GM15510 (cell line): Measurements from ENCODE around the gene SAT2.

Experiments used
- POLR2A ChIP-seq: IDR thresholded peaks from 3 replicates; pipeline ENCODE4 v1.6.1; 2011; ENCODE audit warnings: borderline replicate concordance; ENCODE audit not compliant: insufficient read length; ENCODE audit errors: extremely low read depth

Gene SAT2

GRCh38 chr17:7589204-7589868 is 38.3 kb downstream of the SAT2 start:
- no peak for TF ChIP-seq POLR2A

- TF ChIP-seq POLR2A: no peak
Measured at GRCh38 chr17:7588553-7589203, 38.9 kb downstream of the SAT2 start.

- TF ChIP-seq POLR2A: no peak
Measured at GRCh38 chr17:7587420-7588151, 40.0 kb downstream of the SAT2 start.

- TF ChIP-seq POLR2A: no peak
Measured at GRCh38 chr17:7586673-7587419, 40.8 kb downstream of the SAT2 start.

DNA sequence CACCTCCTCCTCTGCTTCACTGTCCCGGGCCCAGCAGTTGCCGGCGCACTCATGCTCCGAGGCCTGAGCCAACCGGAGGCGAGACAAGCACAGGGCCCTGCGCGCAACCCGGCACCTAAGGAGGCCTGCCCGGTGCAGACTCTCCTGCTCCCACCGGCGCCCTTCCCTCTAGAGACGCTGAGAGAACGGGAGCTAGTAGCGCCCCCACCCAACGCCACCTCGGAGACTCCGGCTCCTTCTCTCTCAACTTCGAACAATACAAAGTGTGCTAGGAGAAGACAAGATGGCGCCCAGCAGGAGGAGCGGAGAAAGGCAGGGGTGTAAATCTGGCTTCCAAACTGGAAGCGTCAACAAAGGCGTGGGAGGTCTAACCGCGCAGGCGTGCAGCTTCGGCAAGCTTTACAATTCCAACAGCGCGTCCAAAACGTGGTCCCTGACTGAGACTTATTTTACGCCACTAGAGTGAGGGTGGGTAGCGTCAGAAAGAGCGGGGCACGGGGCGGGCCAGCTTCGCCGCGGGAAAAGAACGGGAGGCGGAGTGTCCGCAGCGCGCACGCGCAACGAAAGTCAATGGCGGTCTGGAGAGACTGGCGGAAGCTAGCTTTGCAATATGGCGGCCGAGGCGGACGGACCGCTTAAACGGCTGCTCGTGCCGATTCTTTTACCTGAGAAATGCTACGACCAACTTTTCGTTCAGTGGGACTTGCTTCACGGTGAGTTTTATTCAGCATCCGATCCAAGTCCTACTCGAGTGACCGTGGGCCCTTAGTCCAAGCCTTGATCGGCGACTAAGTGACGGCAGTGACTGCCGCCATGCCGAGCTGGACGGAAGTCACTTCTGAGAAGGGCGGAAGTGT is 44.1 kb downstream of the SAT2 start, which contains the start of gene MPDU1:
Gene MPDU1 (plus strand): TSS at position 600 of the 857 bp plus-strand sequence. CDS start 11 bp downstream, at position 611.
- TF ChIP-seq POLR2A: peak; percentile 85

GRCh38 chr17:7582396-7583252 is 45.0 kb downstream of the SAT2 start:
- no peak for TF ChIP-seq POLR2A

- no peak for TF ChIP-seq POLR2A
Measured at GRCh38 chr17:7580604-7581575, 46.7 kb downstream of the SAT2 start.

- TF ChIP-seq POLR2A: no peak
Measured at GRCh38 chr17:7579834-7580603, 47.6 kb downstream of the SAT2 start.

DNA sequence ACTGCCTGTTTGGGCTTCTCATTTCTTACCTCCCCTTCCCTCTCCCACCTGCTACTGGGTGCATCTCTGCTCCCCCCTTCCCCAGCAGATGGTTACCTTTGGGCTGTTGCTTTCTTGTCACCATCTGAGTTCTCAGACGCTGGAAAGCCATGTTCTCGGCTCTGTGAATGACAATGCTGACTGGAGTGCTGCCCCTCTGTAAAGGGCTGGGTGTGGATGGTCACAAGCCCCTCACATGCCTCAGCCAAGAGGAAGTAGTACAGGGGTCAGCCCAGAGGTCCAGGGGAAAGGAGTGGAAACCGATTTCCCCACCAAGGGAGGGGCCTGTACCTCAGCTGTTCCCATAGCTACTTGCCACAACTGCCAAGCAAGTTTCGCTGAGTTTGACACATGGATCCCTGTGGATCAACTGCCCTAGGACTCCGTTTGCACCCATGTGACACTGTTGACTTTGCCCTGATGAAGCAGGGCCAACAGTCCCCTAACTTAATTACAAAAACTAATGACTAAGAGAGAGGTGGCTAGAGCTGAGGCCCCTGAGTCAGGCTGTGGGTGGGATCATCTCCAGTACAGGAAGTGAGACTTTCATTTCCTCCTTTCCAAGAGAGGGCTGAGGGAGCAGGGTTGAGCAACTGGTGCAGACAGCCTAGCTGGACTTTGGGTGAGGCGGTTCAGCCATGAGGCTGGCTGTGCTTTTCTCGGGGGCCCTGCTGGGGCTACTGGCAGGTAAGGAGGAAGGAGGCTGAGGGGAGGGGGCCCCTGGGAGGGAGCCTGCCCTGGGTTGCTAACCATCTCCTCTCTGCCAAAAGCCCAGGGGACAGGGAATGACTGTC is 48.4 kb downstream of the SAT2 start, which contains the start of gene CD68:
Gene CD68 (plus strand): TSS at position 638 of the 833 bp plus-strand sequence. CDS start 40 bp downstream, at position 678.
- peak; percentile 58 for TF ChIP-seq POLR2A
